CD4-positive, alpha-beta T cell treated with Interleukin-4 for 4 hours (primary cell): ENCODE measurements around the gene ZNF304.
"Not testable (repeated sequence)": the region's sequence is repeated elsewhere in the genome, so short reads cannot be mapped to it uniquely, and the experiment has no call there.

Experiments
- DNase-seq: peaks from one replicate; pipeline ENCODE4 v3.0.0-alpha.2; 2020

Gene ZNF304

GRCh38 chr19:57362997-57363687, 12.1 kb downstream of the ZNF304 start, which contains the start of the genes TRAPPC2B and ZNF547:
TSS of gene TRAPPC2B (plus strand) at chr19:57363551. CDS start at chr19:57364834, 1,283 bp downstream.
TSS of gene ZNF547 (plus strand) at chr19:57363551. CDS start at chr19:57368556, 5,005 bp downstream.
- DNase-seq: peak; percentile 99

- no peak for DNase-seq
These were observed 12.7 kb downstream of the ZNF304 start for GRCh38 chr19:57363688-57364181.

GRCh38 chr19:57366776-57367175, 15.7 kb downstream of the ZNF304 start:
- DNase-seq: no peak

GRCh38 chr19:57374179-57374578, 23.1 kb downstream of the ZNF304 start:
- no peak for DNase-seq

GRCh38 chr19:57374647-57375046, 23.6 kb downstream of the ZNF304 start:
- DNase-seq: not testable (repeated sequence)

GRCh38 chr19:57376151-57376550, 25.1 kb downstream of the ZNF304 start:
- DNase-seq: no peak

GRCh38 chr19:57377498-57378146, 26.6 kb downstream of the ZNF304 start:
- DNase-seq: no peak

GRCh38 chr19:57380923-57381322, 29.9 kb downstream of the ZNF304 start:
- no peak for DNase-seq

- no peak for DNase-seq
These were observed 31.9 kb downstream of the ZNF304 start for GRCh38 chr19:57382806-57383488.

- DNase-seq: no peak
These were observed 38.2 kb downstream of the ZNF304 start for GRCh38 chr19:57389194-57389729.

- DNase-seq: peak; percentile 97
These were observed 38.9 kb downstream of the ZNF304 start, which contains the start of gene ZNF548 for GRCh38 chr19:57389730-57390598. TSS of gene ZNF548 (plus strand) at chr19:57389854. CDS start at chr19:57390100, 246 bp downstream.

- DNase-seq: no peak
These were observed 44.6 kb downstream of the ZNF304 start for GRCh38 chr19:57395710-57396109.

- DNase-seq: no peak
These were observed 47.8 kb downstream of the ZNF304 start for GRCh38 chr19:57398868-57399267.

GRCh38 chr19:57403737-57404563, 52.9 kb downstream of the ZNF304 start:
- no peak for DNase-seq

- peak; percentile 61 for DNase-seq
These were observed 55.5 kb downstream of the ZNF304 start for GRCh38 chr19:57406516-57407123.
